Mammary epithelial cell (primary cell): ENCODE results near the gene RPS6KA2.

Source experiments
- CTCF ChIP-seq, 2 donors: IDR thresholded peaks in 1 of 2; conservative IDR thresholded peaks in 1 of 2; 2 replicates each; pipeline ENCODE4 v1.5.1; 2011 to 2012; ENCODE audit warnings: inconsistent platforms in 2 of 2, low read length in 2 of 2, mild to moderate bottlenecking in 2 of 2, control low read depth in 1 of 2, low read depth in 1 of 2; ENCODE audit not compliant: insufficient read depth in 1 of 2; ENCODE audit errors: extremely low read depth in 1 of 2
- EZH2 ChIP-seq: IDR thresholded peaks from 2 replicates; pipeline ENCODE4 v1.6.1; 2012; ENCODE audit warnings: low read length, inconsistent platforms, borderline replicate concordance

- no peak for TF ChIP-seq EZH2
- no peak for TF ChIP-seq CTCF (conservative IDR thresholded peaks at IDR 0.05 in 1 of 2, IDR thresholded peaks at IDR 0.05 in 1 of 2; ENCODE audit: extremely low read depth in 1 of 2, insufficient read depth in 1 of 2, low read depth in 1 of 2, low read length in 2 of 2)
Observed at GRCh38 chr6:166413491-166413951, 213.5 kb downstream of the RPS6KA2 start.
